Motor neuron (in vitro differentiated cells): ENCODE data around the gene SBNO2. TPM values are rescaled to one million over a fixed set of nuclear protein-coding genes. Genes with fewer than 3 reads are reported as not detected.

ENCODE experiments used
- ATAC-seq, 8 experiments: fragments of 200-7000 bp; cut with Tn5 transposase; replicated peaks in 6 of 8; 2 replicates each; pipeline ENCODE4 v1.8.0; 2021; ENCODE audit warnings: mild to moderate bottlenecking in 8 of 8, moderate library complexity in 8 of 8
- H3K27ac ChIP-seq, 2 donors: fragments of 250-450 bp; sonication (Bioruptor Pico); 2 replicates each; pipeline ENCODE4 v1.9.0; 2021; ENCODE audit warnings: antibody characterized with exemption in 2 of 2, mild to moderate bottlenecking in 2 of 2, moderate library complexity in 1 of 2
- H3K4me1 ChIP-seq, 2 donors: fragments of 250-450 bp; sonication (Bioruptor Pico); replicated peaks in 1 of 2; 2 replicates each; pipeline ENCODE4 v1.6.1; 2021; ENCODE audit warnings: antibody characterized with exemption in 2 of 2, mild to moderate bottlenecking in 2 of 2, moderate library complexity in 1 of 2
- H3K4me3 ChIP-seq, 5 donors: fragments of 250-450 bp; sonication (Bioruptor Pico); 2 replicates each; pipeline ENCODE4 v1.9.0; 2021; ENCODE audit warnings: antibody characterized with exemption in 5 of 5, mild to moderate bottlenecking in 5 of 5, moderate library complexity in 4 of 5
- WGBS, 10 experiments: fragments of 450-650 bp; shearing (Covaris generic); methylation state at CpG; one replicate each; pipeline ENCODE4 v1.0.0; 2022; 5-methylcytosine and 5-hydroxymethylcytosine counted together
- in situ Hi-C, 9 experiments: fragments of 400-800 bp; cut with MboI; loops; one replicate each; pipeline ENCODE4 v1.15.0; 2021; ENCODE audit warnings: low sequenced_read_pairs in 9 of 9, low pct_unique_long_range_greater_than_20kb in 2 of 9; ENCODE audit not compliant: unreplicated experiment in 9 of 9
- total RNA-seq, 8 experiments: library from RNA; unstranded; fragments of 300-600 nt; gene quantifications; 2 replicates each; pipeline versions ENCODE4 v1.2.3 to v1.2.4, GENCODE V29; 2022

SBNO2 gene
- total RNA-seq, 8 experiments from 2014 or later, result 5.6 to 54.9 (median 22.5) TPM

- Histone ChIP-seq H3K4me1 (peaks cover 10 to 22% of the 10 kb centered on the region in 2 donors), H3K4me3 (no peak overlapping the region), H3K27ac (peak overlapping the region in 1 of 2 donors; percentile 76)
- ATAC-seq, result peak in 4 of 8 experiments; percentile 17 to 45 (median 32)
- in situ Hi-C loops, result no loop called here
- 40 to 96% (median 90%) methylated on average over 1 to 21 of the region's 35 CpGs; no CpG with 5 or more reads in 6 of the 10 experiments for WGBS, 10 experiments
These were observed 22.0 kb downstream of the SBNO2 start for GRCh38 chr19:1151917-1152587.

GRCh38 chr19:1151037-1151724 is 22.9 kb downstream of the SBNO2 start:
- H3K4me1 ChIP-seq, result peaks cover 17 to 28% of the 10 kb centered on the region in 2 donors
- no peak for ATAC-seq
- H3K4me3 ChIP-seq, result no peak overlapping the region
- peak overlapping the region in 1 of 2 donors; percentile 76 for H3K27ac ChIP-seq
- in situ Hi-C loops, result no loop called here
- 57 to 93% methylated on average over 1 to 3 of the region's 12 CpGs; no CpG with 5 or more reads in 8 of the 10 experiments for WGBS, 10 experiments

- Histone ChIP-seq H3K27ac (no peak overlapping the region), H3K4me3 (no peak overlapping the region), H3K4me1 (peaks cover 17 to 29% of the 10 kb centered on the region in 2 donors)
- WGBS, 10 experiments, result 80 to 100% (median 92%) methylated on average over 1 to 5 of the region's 33 CpGs; no CpG with 5 or more reads in 5 of the 10 experiments
- ATAC-seq, result no peak
- in situ Hi-C loops, result no loop called here
These were observed 23.6 kb downstream of the SBNO2 start for GRCh38 chr19:1150333-1151036.

- no peak overlapping the region for H3K27ac ChIP-seq
- in situ Hi-C loops, result no loop called here
- 80 to 100% (median 100%) methylated on average over 1 to 6 of the region's 39 CpGs; no CpG with 5 or more reads in 7 of the 10 experiments for WGBS, 10 experiments
- H3K4me3 ChIP-seq, result no peak overlapping the region
- no peak for ATAC-seq
- H3K4me1 ChIP-seq, result peaks cover 17 to 29% of the 10 kb centered on the region in 2 donors
These were observed 24.6 kb downstream of the SBNO2 start for GRCh38 chr19:1149259-1150045.

GRCh38 chr19:1147934-1148549 is 26.0 kb downstream of the SBNO2 start:
- H3K4me1 ChIP-seq, result peaks cover 17 to 29% of the 10 kb centered on the region in 2 donors
- WGBS, 10 experiments, result 0% methylated on average over 1 of the region's 15 CpGs; no CpG with 5 or more reads in 9 of the 10 experiments
- H3K27ac ChIP-seq, result peak overlapping the region in 1 of 2 donors; percentile 39
- in situ Hi-C loops, result no loop called here
- no peak overlapping the region for H3K4me3 ChIP-seq
- ATAC-seq, result peak in 5 of 8 experiments; percentile 3 to 47 (median 17)

- Histone ChIP-seq H3K4me3 (no peak overlapping the region), H3K27ac (no peak overlapping the region), H3K4me1 (peaks cover 17 to 24% of the 10 kb centered on the region in 2 donors)
- peak in 5 of 8 experiments; percentile 6 to 45 (median 21) for ATAC-seq
- 60 to 63% methylated on average over 1 to 6 of the region's 38 CpGs; no CpG with 5 or more reads in 8 of the 10 experiments for WGBS, 10 experiments
- in situ Hi-C loops, result no loop called here
These were observed 26.9 kb downstream of the SBNO2 start for GRCh38 chr19:1146858-1147780.

GRCh38 chr19:1146412-1146699 is 27.7 kb downstream of the SBNO2 start:
- peaks cover 17 to 18% of the 10 kb centered on the region in 2 donors for H3K4me1 ChIP-seq
- in situ Hi-C loops, result no loop called here
- ATAC-seq, result peak in 2 of 8 experiments; percentile 2 to 16
- WGBS, 10 experiments, result 63 to 100% (median 94%) methylated on average over 1 to 3 of the region's 13 CpGs; no CpG with 5 or more reads in 7 of the 10 experiments
- no peak overlapping the region for H3K27ac ChIP-seq
- H3K4me3 ChIP-seq, result no peak overlapping the region

- ATAC-seq, result peak in 1 of 8 experiments; percentile 13
- Histone ChIP-seq H3K4me1 (peaks cover 17 to 18% of the 10 kb centered on the region in 2 donors), H3K27ac (no peak overlapping the region), H3K4me3 (no peak overlapping the region)
- in situ Hi-C loops, result no loop called here
- WGBS, 10 experiments, result 60 to 100% (median 92%) methylated on average over 1 to 8 of the region's 26 CpGs; no CpG with 5 or more reads in 4 of the 10 experiments
These were observed 28.2 kb downstream of the SBNO2 start for GRCh38 chr19:1145635-1146411.

- no peak for ATAC-seq
- 50 to 100% (median 100%) methylated on average over 1 of the region's 1 CpG; no CpG with 5 or more reads in 1 of the 10 experiments for WGBS, 10 experiments
- Histone ChIP-seq H3K4me1 (peaks cover 17 to 18% of the 10 kb centered on the region in 2 donors), H3K4me3 (no peak overlapping the region), H3K27ac (no peak overlapping the region)
- in situ Hi-C loops, result no loop called here
These were observed 29.3 kb downstream of the SBNO2 start for GRCh38 chr19:1144741-1145140.

GRCh38 chr19:1143828-1144399 is 30.2 kb downstream of the SBNO2 start:
- H3K27ac ChIP-seq, result no peak overlapping the region
- in situ Hi-C loops, result no loop called here
- 94 to 100% (median 99%) methylated on average over 1 to 12 of the region's 33 CpGs; no CpG with 5 or more reads in 6 of the 10 experiments for WGBS, 10 experiments
- H3K4me1 ChIP-seq, result peaks cover 17 to 18% of the 10 kb centered on the region in 2 donors
- no peak overlapping the region for H3K4me3 ChIP-seq
- no peak for ATAC-seq
